ENCODE measurements around the gene TBXA2R. TPM values are rescaled to one million over a fixed set of nuclear protein-coding genes. Genes with fewer than 3 reads are reported as not detected.

The TBXA2R gene
- total and polyA plus RNA-seq, 2 donors: 1.4 to 3.8 TPM

GRCh38 chr19:3645067-3645396 lies 38.4 kb upstream of the TBXA2R start:
- WGBS: 76% methylated on average over 11 of the region's 11 CpGs
- no peak for DNase-seq (ENCODE audit: extremely low spot score)
- Histone ChIP-seq H3K36me3 (ENCODE audit: insufficient read depth) (peaks cover 1% of the 10 kb centered on the region), H3K4me3 (ENCODE audit: low read depth, low read length) (no peak overlapping the region), H3K4me1 (ENCODE audit: insufficient read depth) (no peaks in the 10 kb centered on the region), H3K27ac (ENCODE audit: low read depth) (no peak overlapping the region)

DNA sequence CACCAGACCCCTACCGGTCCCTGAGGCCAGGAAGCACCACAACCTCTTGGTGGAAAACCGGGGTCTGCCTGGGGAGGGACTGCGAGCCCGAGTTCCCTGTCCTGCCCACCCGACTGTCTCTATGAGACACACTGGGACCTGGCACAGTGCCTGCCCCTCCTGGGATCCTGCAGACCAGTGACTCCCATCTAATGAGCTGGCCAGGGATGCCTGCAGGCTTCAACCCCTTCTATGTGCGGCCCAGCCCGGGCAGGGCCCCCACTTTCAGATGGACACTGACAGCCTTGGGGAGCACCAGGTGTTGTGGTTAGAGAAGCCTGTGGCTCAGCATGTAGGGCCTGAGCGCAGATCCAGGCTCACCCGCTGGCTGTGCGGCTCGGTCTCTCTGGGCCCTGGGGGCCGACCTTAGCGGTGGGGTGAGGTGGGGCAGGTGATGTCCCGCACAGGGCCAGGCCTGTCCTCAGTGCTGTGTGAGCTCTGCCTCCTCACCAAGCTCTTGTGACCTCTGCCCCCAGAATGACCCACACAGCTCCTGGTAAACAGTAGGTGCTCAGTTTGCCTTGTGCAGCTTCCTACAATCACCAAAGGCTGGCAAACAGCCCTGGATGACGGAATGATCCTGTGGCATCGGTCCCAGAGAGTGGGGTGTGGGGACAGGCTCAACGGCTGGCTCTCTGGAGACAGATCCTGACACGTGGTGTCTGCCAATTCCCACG lies 37.8 kb upstream of the TBXA2R start:
- H3K4me1 ChIP-seq (ENCODE audit: insufficient read depth): no peaks in the 10 kb centered on the region
- H3K4me3 ChIP-seq (ENCODE audit: low read depth, low read length): no peak overlapping the region
- no peak for DNase-seq (ENCODE audit: extremely low spot score)
- peaks cover 1% of the 10 kb centered on the region for H3K36me3 ChIP-seq (ENCODE audit: insufficient read depth)
- 73% methylated on average over 19 of the region's 19 CpGs for WGBS
- no peak overlapping the region for H3K27ac ChIP-seq (ENCODE audit: low read depth)

DNA sequence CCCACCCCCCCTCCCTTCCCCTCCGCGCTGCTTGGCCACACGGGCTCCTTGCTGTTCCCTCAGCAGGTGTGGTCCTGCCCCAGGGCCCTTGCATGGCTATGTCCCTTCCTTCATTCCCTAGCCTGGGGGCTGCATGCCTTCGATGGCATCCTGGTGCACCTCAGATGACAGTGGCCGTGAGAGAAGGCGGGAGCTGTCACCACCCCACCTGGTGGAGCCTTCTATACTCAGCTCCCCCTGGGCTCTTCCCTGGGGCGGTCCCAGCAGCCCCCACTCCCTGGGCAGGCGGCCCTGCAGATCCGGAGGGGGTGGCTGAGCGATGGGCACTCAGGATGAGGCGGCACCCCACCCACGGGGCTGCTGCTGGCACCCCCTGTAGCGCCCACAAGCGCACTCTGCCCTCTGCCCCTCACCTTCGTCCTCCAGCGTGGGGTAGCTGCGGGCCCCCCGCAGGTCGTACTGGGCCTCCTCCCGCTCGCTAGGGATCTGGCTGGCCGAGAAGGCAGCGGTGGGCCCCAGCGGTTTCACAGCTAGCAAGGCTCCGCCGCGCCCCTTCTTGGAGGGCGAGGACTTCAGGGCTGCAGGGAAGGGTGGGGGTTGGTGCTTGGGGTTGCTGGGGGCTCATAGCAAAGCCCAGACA lies 37.1 kb upstream of the TBXA2R start:
- no peak overlapping the region for H3K4me3 ChIP-seq (ENCODE audit: low read depth, low read length)
- WGBS: 91% methylated on average over 28 of the region's 28 CpGs
- H3K36me3 ChIP-seq (ENCODE audit: insufficient read depth): peaks cover 1% of the 10 kb centered on the region
- no peak for DNase-seq (ENCODE audit: extremely low spot score)
- no peaks in the 10 kb centered on the region for H3K4me1 ChIP-seq (ENCODE audit: insufficient read depth)
- H3K27ac ChIP-seq (ENCODE audit: low read depth): no peak overlapping the region

- Histone ChIP-seq H3K4me3 (ENCODE audit: low read depth, low read length) (no peak overlapping the region), H3K4me1 (ENCODE audit: insufficient read depth) (no peaks in the 10 kb centered on the region), H3K27ac (ENCODE audit: low read depth) (no peak overlapping the region), H3K36me3 (ENCODE audit: insufficient read depth) (peaks cover 1% of the 10 kb centered on the region)
- WGBS: 89% methylated on average over 36 of the region's 36 CpGs
- no peak for DNase-seq (ENCODE audit: extremely low spot score)
Observed at GRCh38 chr19:3642987-3643673, 36.5 kb upstream of the TBXA2R start.

DNA sequence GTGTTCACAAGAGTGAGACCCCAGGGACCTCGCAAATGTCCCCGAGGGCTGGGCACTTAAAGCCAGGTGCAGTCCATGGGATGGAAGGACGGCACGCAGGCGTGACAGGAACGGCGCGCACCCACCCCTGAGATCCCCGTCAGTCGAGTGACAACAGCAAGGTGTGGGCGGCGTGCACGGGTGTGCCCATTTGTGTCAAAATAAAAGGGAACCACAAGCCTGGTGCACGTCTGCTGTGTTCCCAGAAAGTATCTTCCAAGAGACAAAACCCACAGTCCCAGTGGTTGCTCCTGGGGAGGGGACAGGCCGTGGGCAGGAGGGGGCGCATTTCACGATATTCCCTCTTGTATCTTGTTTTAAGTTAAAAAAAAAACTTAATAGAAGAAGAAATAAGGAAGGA lies 35.6 kb upstream of the TBXA2R start:
- Histone ChIP-seq H3K4me1 (ENCODE audit: insufficient read depth) (no peaks in the 10 kb centered on the region), H3K4me3 (ENCODE audit: low read depth, low read length) (no peak overlapping the region), H3K36me3 (ENCODE audit: insufficient read depth) (peaks cover 1% of the 10 kb centered on the region), H3K27ac (ENCODE audit: low read depth) (no peak overlapping the region)
- no peak for DNase-seq (ENCODE audit: extremely low spot score)
- WGBS: 90% methylated on average over 17 of the region's 17 CpGs

- Histone ChIP-seq H3K36me3 (ENCODE audit: insufficient read depth) (peaks cover 3% of the 10 kb centered on the region), H3K27ac (ENCODE audit: low read depth) (no peak overlapping the region), H3K4me1 (ENCODE audit: insufficient read depth) (no peaks in the 10 kb centered on the region), H3K4me3 (ENCODE audit: low read depth, low read length) (no peak overlapping the region)
- no peak for DNase-seq (ENCODE audit: extremely low spot score)
- WGBS: 96% methylated on average over 28 of the region's 28 CpGs
Observed at GRCh38 chr19:3641515-3642269, 35.0 kb upstream of the TBXA2R start.

- 98% methylated on average over 13 of the region's 13 CpGs for WGBS
- H3K36me3 ChIP-seq (ENCODE audit: insufficient read depth): peaks cover 3% of the 10 kb centered on the region
- no peak for DNase-seq (ENCODE audit: extremely low spot score)
Observed at GRCh38 chr19:3639479-3639878, 32.8 kb upstream of the TBXA2R start.

DNA sequence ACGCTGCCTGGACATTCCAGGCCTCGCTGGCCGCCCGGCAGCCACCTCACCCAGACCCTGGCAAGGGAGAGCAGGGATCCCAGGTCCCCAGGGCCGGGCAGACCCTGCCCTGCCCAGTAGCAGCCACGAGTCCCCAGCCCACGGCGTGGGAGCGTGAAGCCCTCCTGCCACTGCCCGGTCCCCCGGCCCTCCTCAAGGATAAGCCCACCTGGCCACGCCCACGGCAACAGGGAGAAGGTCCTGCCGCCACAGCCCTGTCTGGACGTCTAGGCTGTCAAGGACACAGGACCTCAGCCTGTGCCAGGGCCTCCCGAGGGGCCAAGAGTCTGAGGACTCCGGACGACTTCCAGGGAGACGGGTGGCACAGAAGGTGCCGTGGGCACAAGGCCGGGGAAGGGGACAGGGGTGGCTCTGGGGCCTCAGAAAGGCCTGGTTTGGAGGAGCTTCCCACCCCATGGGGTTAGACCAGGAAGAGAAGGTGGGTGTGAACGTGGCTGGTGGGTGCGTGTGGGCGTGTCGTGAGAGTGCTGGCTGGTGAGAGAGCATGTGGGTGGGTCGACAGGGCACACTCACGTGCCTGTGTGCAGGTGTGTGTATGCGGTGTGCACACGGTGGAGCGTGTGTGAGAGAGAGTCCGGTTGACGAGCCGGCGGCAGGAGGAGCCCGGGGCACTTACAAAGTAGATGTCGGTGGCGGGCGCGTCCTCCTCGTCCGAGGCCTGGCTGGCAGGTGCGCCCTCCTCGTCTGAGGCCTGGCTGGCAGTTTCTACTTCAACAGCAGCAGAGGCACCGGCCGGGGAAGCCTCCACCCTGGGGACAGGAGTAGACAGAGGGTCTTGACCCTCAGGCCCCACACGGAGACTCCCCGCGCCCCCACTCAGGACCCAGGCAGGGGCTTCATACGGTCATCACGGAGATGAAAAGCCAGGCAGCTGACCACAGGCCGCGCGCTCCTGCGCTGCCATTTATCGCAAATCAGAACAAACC lies 31.8 kb upstream of the TBXA2R start:
- DNase-seq (ENCODE audit: extremely low spot score): no peak
- Histone ChIP-seq H3K4me3 (ENCODE audit: low read depth, low read length) (no peak overlapping the region), H3K36me3 (ENCODE audit: insufficient read depth) (peaks cover 3% of the 10 kb centered on the region), H3K4me1 (ENCODE audit: insufficient read depth) (no peaks in the 10 kb centered on the region), H3K27ac (ENCODE audit: low read depth) (no peak overlapping the region)
- WGBS: 93% methylated on average over 55 of the region's 55 CpGs

More at GRCh38 chr19:3639479-3639878, 32.8 kb upstream of the TBXA2R start:
- H3K27ac ChIP-seq (ENCODE audit: low read depth): no peak overlapping the region
- H3K4me3 ChIP-seq (ENCODE audit: low read depth, low read length): no peak overlapping the region
- no peaks in the 10 kb centered on the region for H3K4me1 ChIP-seq (ENCODE audit: insufficient read depth)

GRCh38 chr19:3637621-3638020 lies 30.9 kb upstream of the TBXA2R start:
- H3K4me3 ChIP-seq (ENCODE audit: low read depth, low read length): no peak overlapping the region
- WGBS: 91% methylated on average over 23 of the region's 23 CpGs
- no peaks in the 10 kb centered on the region for H3K4me1 ChIP-seq (ENCODE audit: insufficient read depth)
- peaks cover 3% of the 10 kb centered on the region for H3K36me3 ChIP-seq (ENCODE audit: insufficient read depth)
- H3K27ac ChIP-seq (ENCODE audit: low read depth): no peak overlapping the region
- no peak for DNase-seq (ENCODE audit: extremely low spot score)

DNA sequence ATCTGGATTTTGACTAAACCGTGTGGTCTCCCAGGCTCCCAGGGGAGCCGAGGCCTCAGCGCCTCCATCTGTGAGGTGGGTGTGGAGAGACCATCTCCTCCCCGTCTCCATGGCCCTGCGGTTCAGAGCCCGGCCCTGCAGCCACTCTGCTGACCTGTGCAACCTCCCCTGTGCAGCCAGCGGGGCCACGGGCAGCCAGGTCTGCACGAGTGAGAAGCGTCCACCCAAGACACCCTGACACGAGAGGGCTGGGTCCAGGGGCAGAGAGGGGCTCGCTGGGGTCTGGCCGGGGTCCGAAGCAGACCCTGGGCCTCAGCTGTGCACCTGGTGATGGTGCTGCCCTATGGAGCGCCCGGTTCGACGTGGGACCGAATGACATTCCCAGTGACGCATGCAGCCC lies 30.3 kb upstream of the TBXA2R start:
- 94% methylated on average over 20 of the region's 20 CpGs for WGBS
- peaks cover 3% of the 10 kb centered on the region for H3K36me3 ChIP-seq (ENCODE audit: insufficient read depth)
- no peak overlapping the region for H3K27ac ChIP-seq (ENCODE audit: low read depth)

GRCh38 chr19:3636506-3636905 lies 29.8 kb upstream of the TBXA2R start:
- H3K4me1 ChIP-seq (ENCODE audit: insufficient read depth): no peaks in the 10 kb centered on the region
- H3K27ac ChIP-seq (ENCODE audit: low read depth): no peak overlapping the region
- H3K4me3 ChIP-seq (ENCODE audit: low read depth, low read length): no peak overlapping the region
- 87% methylated on average over 20 of the region's 20 CpGs for whole genome bisulfite sequencing
- peaks cover 2% of the 10 kb centered on the region for H3K36me3 ChIP-seq (ENCODE audit: insufficient read depth)
- DNase-seq (ENCODE audit: extremely low spot score): no peak

More for the DNA sequence above, 30.3 kb upstream of the TBXA2R start:
- Histone ChIP-seq H3K4me1 (ENCODE audit: insufficient read depth) (no peaks in the 10 kb centered on the region), H3K4me3 (ENCODE audit: low read depth, low read length) (no peak overlapping the region)
- no peak for DNase-seq (ENCODE audit: extremely low spot score)

DNA sequence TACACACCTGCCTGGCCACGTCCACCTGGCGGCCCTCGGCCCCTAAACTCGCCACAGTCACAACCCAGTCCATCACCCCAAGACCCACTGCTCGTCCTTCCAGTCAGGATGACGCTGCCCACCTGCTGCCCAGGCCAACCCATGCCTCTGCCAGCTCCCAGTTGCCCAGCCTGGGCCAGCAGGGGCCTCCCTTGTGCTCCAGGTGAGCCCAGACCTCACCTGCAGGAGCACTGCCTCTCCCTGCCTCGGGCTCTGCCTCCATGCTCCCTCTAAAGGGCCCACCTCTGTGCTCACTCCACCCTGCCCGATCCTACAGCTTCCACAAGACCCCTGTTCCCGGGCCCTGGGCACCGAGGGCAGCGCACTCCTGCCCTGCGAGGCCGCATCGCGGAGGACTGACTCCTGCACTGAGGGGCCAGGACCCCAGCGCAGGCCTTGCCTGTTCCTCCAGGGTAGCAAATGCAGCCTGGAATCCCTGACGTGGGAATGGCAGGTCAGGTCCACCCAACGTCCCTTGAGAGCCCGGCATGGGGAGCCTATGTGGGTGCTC lies 27.9 kb upstream of the TBXA2R start:
- DNase-seq (ENCODE audit: extremely low spot score): no peak
- H3K27ac ChIP-seq (ENCODE audit: low read depth): no peak overlapping the region
- 93% methylated on average over 19 of the region's 19 CpGs for WGBS
- H3K36me3 ChIP-seq (ENCODE audit: insufficient read depth): peaks cover 2% of the 10 kb centered on the region
- H3K4me3 ChIP-seq (ENCODE audit: low read depth, low read length): no peak overlapping the region
- no peaks in the 10 kb centered on the region for H3K4me1 ChIP-seq (ENCODE audit: insufficient read depth)

Data from urinary bladder (tissue), 4 donors.